Ovary (tissue), 9 donors: ENCODE results near the gene DPPA4. TPM values are rescaled to one million over a fixed set of nuclear protein-coding genes. Genes with fewer than 3 reads are reported as not detected.

Experiments used
- DNase-seq, 5 donors: peaks; one replicate each; pipeline ENCODE4 v3.0.0-alpha.2; 2019 to 2020
- H3K27ac ChIP-seq, 2 donors: fragments of 200-600 bp; one replicate each; pipeline versions ENCODE4 v1.5.1 to v1.8.0; 2019 to 2022
- H3K27me3 ChIP-seq: fragments of 200-600 bp; one replicate; pipeline ENCODE4 v1.8.0; 2022
- H3K36me3 ChIP-seq: fragments of 200-600 bp; sonication (generic); one replicate; pipeline ENCODE4 v1.5.1; 2019
- H3K4me1 ChIP-seq: one replicate; pipeline ENCODE4 v1.8.1; 2013; ENCODE audit warnings: mild to moderate bottlenecking, moderate library complexity; ENCODE audit not compliant: insufficient read depth
- H3K4me3 ChIP-seq: fragments of 200-600 bp; sonication (generic); one replicate; pipeline ENCODE4 v1.5.1; 2017
- H3K9me3 ChIP-seq, 2 donors: fragments of 200-600 bp in 1 of 2; sonication (generic) in 1 of 2; one replicate each; pipeline versions ENCODE4 v1.5.1 to v1.8.1; 2013 to 2019; ENCODE audit warnings: mild to moderate bottlenecking in 1 of 2, moderate library complexity in 1 of 2
- EP300 ChIP-seq: sonication (generic); formaldehyde crosslinking; IDR thresholded peaks from one replicate; pipeline ENCODE4 v1.6.1; 2017; ENCODE audit warnings: antibody characterized with exemption
- POLR2A ChIP-seq: fragments of 450-650 bp; IDR thresholded peaks from one replicate; pipeline ENCODE4 v1.6.1; 2017; ENCODE audit warnings: antibody characterized with exemption, mild to moderate bottlenecking, moderate library complexity
- WGBS, 3 donors: extraction: QIAGEN DNeasy Blood & Tissue Kit in 1 of 3; methylation state at CpG; one replicate each; pipeline versions ENCODE4 v1.1.5 to v1.1.7; 2013 to 2017; 5-methylcytosine and 5-hydroxymethylcytosine counted together
- intact Hi-C, 4 donors: fragments of 100-400 bp; cut with DNase I; formaldehyde crosslinking; loops; one replicate each; pipeline versions ENCODE4 v1.11.0 to v1.15.1; 2022 to 2023
- polyA plus RNA-seq, 2 donors: library from polyadenylated mRNA; stranded (reverse); fragments of 200-250 nt in 1 of 2; fragments of 350-450 nt in 1 of 2; fragmentation: Illumina TruSeq in 1 of 2; extraction: RNeasy Lipid Tissue Mini Kit (QIAGEN cat#74804) in 1 of 2; gene quantifications; one replicate each; pipeline ENCODE4 v1.2.3, GENCODE V29; 2013 to 2014
- total RNA-seq, 7 donors: library from RNA; depleted of rRNA in 2 of 7; stranded (reverse); fragments of >200 nt in 2 of 7; fragmentation: NEBNext Ultra II Directional in 3 of 7; extraction: Animal tissue kit (Norgen Biotek cat#: 25700) in 3 of 7; gene quantifications; one replicate each; pipeline versions ENCODE4 v1.1.0 to v1.2.4, GENCODE V29; 2016 to 2023
- TF ChIP-seq, protein P1 (sequence below), 3 donors: fragments of 450-650 bp in 2 of 3; fragments of 200-600 bp in 1 of 3; IDR thresholded peaks; one replicate each; pipeline versions ENCODE4 v1.5.1 to v1.8.0; 2016 to 2022; ENCODE audit warnings: antibody characterized with exemption in 3 of 3, mild to moderate bottlenecking in 1 of 3
- donor health status: DM: no; HTN: no; CAD: no; lungs with moderate emphysema.
- donor health status: DM: no; HTN: no; CAD: no.
- donor health status: Bipolar disorder and iron deficiency.
- donor health status: DM: yes; HTN: yes; CAD: no.
- donor health status: DM: no; HTN: no; CAD: no.
- donor health status: DM: yes; HTN: yes; CAD: no.

The DPPA4 gene
- total and polyA plus RNA-seq, 9 donors = 0.08 to 1.7 TPM; not detected in 7

GRCh38 chr3:109325657-109326056 is 11.7 kb downstream of the DPPA4 start:
- WGBS, 3 donors = 29 to 47% (median 46%) methylated on average over 3 of the region's 3 CpGs
- no peaks in the 10 kb centered on the region for H3K36me3 ChIP-seq
- no peak overlapping the region for H3K4me3 ChIP-seq
- H3K4me1 ChIP-seq = no peaks in the 10 kb centered on the region
- no peaks in the 10 kb centered on the region for H3K9me3 ChIP-seq
- intact Hi-C loops = no loop called here
- no peak overlapping the region for H3K27ac ChIP-seq
- DNase-seq = no peak
- TF ChIP-seq, protein P1, sequence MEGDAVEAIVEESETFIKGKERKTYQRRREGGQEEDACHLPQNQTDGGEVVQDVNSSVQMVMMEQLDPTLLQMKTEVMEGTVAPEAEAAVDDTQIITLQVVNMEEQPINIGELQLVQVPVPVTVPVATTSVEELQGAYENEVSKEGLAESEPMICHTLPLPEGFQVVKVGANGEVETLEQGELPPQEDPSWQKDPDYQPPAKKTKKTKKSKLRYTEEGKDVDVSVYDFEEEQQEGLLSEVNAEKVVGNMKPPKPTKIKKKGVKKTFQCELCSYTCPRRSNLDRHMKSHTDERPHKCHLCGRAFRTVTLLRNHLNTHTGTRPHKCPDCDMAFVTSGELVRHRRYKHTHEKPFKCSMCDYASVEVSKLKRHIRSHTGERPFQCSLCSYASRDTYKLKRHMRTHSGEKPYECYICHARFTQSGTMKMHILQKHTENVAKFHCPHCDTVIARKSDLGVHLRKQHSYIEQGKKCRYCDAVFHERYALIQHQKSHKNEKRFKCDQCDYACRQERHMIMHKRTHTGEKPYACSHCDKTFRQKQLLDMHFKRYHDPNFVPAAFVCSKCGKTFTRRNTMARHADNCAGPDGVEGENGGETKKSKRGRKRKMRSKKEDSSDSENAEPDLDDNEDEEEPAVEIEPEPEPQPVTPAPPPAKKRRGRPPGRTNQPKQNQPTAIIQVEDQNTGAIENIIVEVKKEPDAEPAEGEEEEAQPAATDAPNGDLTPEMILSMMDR (IDR thresholded peaks at IDR 0.05) = no peak
- no peak for TF ChIP-seq POLR2A
- TF ChIP-seq EP300 = no peak
- no peaks in the 10 kb centered on the region for H3K27me3 ChIP-seq

- Histone ChIP-seq H3K27me3 (no peaks in the 10 kb centered on the region), H3K27ac (no peak overlapping the region), H3K36me3 (no peaks in the 10 kb centered on the region), H3K4me3 (no peak overlapping the region), H3K4me1 (no peaks in the 10 kb centered on the region), H3K9me3 (no peaks in the 10 kb centered on the region)
- intact Hi-C loops = no loop called here
- no peak for DNase-seq
- TF ChIP-seq, protein P1 (IDR thresholded peaks at IDR 0.05) = no peak
- TF ChIP-seq EP300 (no peak), POLR2A (no peak)
- 87 to 100% (median 90%) methylated on average over 5 of the region's 5 CpGs for WGBS, 3 donors
Measured at GRCh38 chr3:109325109-109325508, 12.2 kb downstream of the DPPA4 start.

DNA sequence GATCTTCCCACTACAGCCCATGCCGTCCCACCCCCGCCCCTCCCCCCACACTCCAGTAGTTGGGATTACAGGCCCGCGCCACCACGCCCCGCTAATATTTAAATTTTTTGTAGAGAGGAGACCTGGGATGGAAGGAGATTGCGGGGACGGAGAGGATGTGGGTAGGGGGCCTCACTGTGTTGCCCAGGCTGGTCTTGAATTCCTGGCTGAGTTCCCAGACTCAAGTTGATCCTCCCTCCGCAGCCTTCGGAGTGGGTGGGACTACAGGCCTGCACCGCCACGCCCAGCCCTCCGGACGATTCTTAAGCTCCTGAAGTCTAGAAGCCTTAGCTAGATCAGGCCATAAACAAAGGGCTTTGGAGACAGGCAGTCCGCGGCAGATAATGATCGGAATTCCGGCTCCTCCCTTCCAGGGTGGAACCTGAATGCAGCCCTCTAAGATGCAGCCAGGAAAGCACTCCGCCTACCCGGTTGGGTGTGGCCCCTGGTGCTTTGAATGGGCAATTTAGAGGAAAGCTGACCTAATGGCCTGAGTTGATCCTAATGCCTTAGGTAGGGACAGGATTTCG is 21.1 kb downstream of the DPPA4 start, which contains the start of gene DPPA2:
Gene DPPA2 (minus strand): TSS at position 356 of the 569 bp plus-strand sequence. CDS start 1,975 bp downstream, outside the sequence.
- DNase-seq = no peak
- no peak for TF ChIP-seq POLR2A
- TF ChIP-seq EP300 = no peak
- TF ChIP-seq, protein P1 (IDR thresholded peaks at IDR 0.05) = no peak
- intact Hi-C loops = no loop called here
- 85 to 90% (median 88%) methylated on average over 21 of the region's 21 CpGs for WGBS, 3 donors
- Histone ChIP-seq H3K27ac (no peak within 1 kb of the TSS), H3K9me3 (no peaks in the 10 kb centered on the region), H3K36me3 (no peaks in the 10 kb centered on the region), H3K4me1 (no peaks in the 10 kb centered on the region), H3K4me3 (no peak within 1 kb of the TSS), H3K27me3 (no peaks in the 10 kb centered on the region)

DNA sequence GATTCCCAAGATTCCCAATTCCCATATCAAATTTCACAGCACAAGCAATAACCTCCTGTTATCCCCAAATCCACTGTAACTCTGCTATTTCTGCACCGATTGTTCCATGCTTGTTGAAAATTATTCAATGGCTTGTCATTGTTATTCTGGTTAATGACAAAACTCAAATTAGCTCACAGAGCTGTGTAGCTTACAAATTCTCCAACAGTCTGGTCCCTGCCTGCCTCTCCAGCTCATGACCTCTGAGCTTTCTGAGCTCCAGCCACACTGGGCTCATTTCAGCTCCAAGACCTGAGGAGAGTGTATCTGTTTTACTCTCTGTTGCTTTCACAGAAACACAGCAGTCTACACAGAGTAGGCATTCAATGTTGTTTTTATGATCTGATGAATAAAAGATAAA is 24.3 kb downstream of the DPPA4 start:
- H3K9me3 ChIP-seq = no peaks in the 10 kb centered on the region
- H3K4me3 ChIP-seq = no peak overlapping the region
- intact Hi-C loops = no loop called here
- H3K36me3 ChIP-seq = no peaks in the 10 kb centered on the region
- no peaks in the 10 kb centered on the region for H3K4me1 ChIP-seq
- 84 to 91% (median 85%) methylated on average over 1 of the region's 1 CpG for WGBS, 3 donors
- TF ChIP-seq EP300 (no peak), POLR2A (no peak)
- TF ChIP-seq, protein P1 (IDR thresholded peaks at IDR 0.05) = no peak
- no peaks in the 10 kb centered on the region for H3K27me3 ChIP-seq
- H3K27ac ChIP-seq = no peak overlapping the region
- no peak for DNase-seq
